Retinal pigment epithelial cell (primary cell): ENCODE results near the gene ITLN1.
"Not testable (repeated sequence)": the region's sequence is repeated elsewhere in the genome, so short reads cannot be mapped to it uniquely, and the experiment has no call there.

ENCODE experiments used
- DNase-seq: peaks from one replicate; pipeline ENCODE4 v3.0.0-alpha.2; 2010; ENCODE audit warnings: low read depth
- H3K4me3 ChIP-seq: 2 replicates; pipeline ENCODE4 v1.5.1; 2011; ENCODE audit warnings: mild to moderate bottlenecking, low read length, control low read depth, moderate library complexity
- TF ChIP-seq, protein P1 (sequence below): conservative IDR thresholded peaks from 2 replicates; pipeline ENCODE4 v1.5.1; 2011; ENCODE audit warnings: low read depth, low read length, control low read depth, inconsistent platforms

Gene ITLN1

DNA sequence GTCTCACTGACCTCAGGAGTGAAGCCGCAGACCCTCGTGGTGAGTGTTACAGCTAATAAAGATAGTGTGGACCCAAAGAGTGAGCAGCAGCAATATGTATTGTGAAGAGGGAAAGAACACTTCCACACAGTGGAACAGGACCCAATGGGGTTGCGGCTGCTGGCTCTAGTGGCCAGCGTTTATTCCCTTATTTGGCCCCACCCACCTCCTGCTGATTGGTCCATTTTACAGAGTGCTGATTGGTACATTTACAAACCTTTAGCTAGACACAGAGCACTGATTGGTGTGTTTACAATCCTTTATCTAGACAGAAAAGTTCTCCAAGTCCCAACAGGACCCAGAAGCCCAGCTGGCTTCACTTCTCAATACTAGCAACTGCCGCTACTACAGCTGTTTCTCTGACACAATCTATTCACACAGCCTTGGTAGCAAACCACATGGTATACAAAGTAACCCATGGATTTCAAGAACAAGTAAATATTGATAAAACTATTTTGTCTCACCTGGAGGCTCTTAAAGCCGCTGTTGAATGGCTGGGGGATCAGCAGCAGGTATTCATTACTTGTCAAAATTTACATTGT is 25.3 kb upstream of the ITLN1 start:
- TF ChIP-seq, protein P1, sequence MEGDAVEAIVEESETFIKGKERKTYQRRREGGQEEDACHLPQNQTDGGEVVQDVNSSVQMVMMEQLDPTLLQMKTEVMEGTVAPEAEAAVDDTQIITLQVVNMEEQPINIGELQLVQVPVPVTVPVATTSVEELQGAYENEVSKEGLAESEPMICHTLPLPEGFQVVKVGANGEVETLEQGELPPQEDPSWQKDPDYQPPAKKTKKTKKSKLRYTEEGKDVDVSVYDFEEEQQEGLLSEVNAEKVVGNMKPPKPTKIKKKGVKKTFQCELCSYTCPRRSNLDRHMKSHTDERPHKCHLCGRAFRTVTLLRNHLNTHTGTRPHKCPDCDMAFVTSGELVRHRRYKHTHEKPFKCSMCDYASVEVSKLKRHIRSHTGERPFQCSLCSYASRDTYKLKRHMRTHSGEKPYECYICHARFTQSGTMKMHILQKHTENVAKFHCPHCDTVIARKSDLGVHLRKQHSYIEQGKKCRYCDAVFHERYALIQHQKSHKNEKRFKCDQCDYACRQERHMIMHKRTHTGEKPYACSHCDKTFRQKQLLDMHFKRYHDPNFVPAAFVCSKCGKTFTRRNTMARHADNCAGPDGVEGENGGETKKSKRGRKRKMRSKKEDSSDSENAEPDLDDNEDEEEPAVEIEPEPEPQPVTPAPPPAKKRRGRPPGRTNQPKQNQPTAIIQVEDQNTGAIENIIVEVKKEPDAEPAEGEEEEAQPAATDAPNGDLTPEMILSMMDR, result no peak
- DNase-seq, result no peak
- no peak overlapping the region for H3K4me3 ChIP-seq

DNA sequence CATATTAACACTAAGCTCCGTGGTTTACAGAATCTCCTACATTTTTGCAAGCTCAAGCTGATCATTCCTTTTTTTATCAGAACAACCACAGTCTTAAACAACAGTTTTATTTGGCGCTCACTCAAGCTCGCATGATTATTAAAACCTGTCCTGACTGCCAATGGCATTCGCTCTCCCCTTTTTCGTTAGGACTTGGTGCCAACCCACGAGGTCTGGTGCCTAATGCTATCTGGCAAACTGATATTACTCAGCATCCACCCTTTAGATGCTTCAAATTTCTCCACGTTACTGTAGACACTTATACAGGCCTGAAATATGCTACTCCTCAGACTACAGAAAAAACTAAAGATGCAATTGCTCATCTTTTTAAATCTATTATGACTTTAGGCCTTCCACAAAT is 23.0 kb upstream of the ITLN1 start:
- peak; percentile 74 for DNase-seq
- no peak overlapping the region for H3K4me3 ChIP-seq
- TF ChIP-seq, protein P1, result no peak

GRCh38 chr1:160905617-160905989 is 20.6 kb upstream of the ITLN1 start:
- H3K4me3 ChIP-seq, result no peak overlapping the region
- TF ChIP-seq, protein P1, result no peak
- no peak for DNase-seq

GRCh38 chr1:160904783-160905616 is 20.0 kb upstream of the ITLN1 start:
- DNase-seq, result peak; percentile 32
- TF ChIP-seq, protein P1, result no peak
- H3K4me3 ChIP-seq, result no peak overlapping the region

GRCh38 chr1:160902251-160902650 is 17.3 kb upstream of the ITLN1 start:
- not testable (repeated sequence) for DNase-seq, H3K4me3 ChIP-seq

DNA sequence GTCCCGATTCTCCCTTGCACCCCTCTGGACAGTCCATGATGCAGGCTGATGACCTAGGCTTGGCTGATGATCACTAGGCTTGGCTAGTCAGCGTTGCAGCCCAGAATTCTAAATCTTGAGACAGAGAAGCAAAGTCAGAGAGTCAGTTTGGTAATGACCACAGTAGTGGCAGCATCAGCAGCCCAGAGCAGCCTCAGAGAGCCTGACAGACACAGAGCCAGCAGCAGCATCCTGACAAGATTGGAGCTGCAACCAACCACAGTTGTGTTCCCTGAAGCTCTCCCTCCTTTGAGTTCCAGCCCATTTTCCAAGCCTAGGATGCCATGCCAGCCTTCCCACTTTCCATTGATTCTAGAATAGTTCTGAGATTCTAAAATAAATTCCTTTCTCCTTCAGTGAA is 16.8 kb upstream of the ITLN1 start:
- no peak for DNase-seq
- TF ChIP-seq, protein P1, result no peak
- no peak overlapping the region for H3K4me3 ChIP-seq

- not testable (repeated sequence) for DNase-seq, H3K4me3 ChIP-seq
These were observed 15.7 kb upstream of the ITLN1 start for GRCh38 chr1:160900683-160901082.

GRCh38 chr1:160894368-160895135 is 9.6 kb upstream of the ITLN1 start:
- H3K4me3 ChIP-seq, DNase-seq: not testable (repeated sequence)
